ENCODE data around the gene OTULIN. TPM values are rescaled to one million over a fixed set of nuclear protein-coding genes. Genes with fewer than 3 reads are reported as not detected.

The OTULIN gene
- total and polyA plus RNA-seq, 4 donors, result 8.6 to 44.4 (median 12.1) TPM

- no peaks in the 10 kb centered on the region for H3K9me3 ChIP-seq (ENCODE audit: control insufficient read depth in 4 of 4, low read length in 3 of 4)
- 91% methylated on average over 6 of the region's 6 CpGs for WGBS
- H3K36me3 ChIP-seq (ENCODE audit: control insufficient read depth in 4 of 4, insufficient read depth in 3 of 4, low read depth in 1 of 4, low read length in 3 of 4), result peaks cover 7 to 39% (median 29%) of the 10 kb centered on the region in 4 donors
- no peak for TF ChIP-seq JUND (IDR thresholded peaks at IDR 0.05)
- TF ChIP-seq RXRA (IDR thresholded peaks at IDR 0.05), result no peak
- TF ChIP-seq HNF4A (conservative IDR thresholded peaks at IDR 0.05), result no peak
- no peak for TF ChIP-seq CTCF (IDR thresholded peaks at IDR 0.05; ENCODE audit: low read depth, low read length, missing input control)
- TF ChIP-seq YY1 (IDR thresholded peaks at IDR 0.05), result no peak
- no peak for TF ChIP-seq ATF3 (IDR thresholded peaks at IDR 0.05)
- TF ChIP-seq RAD21 (IDR thresholded peaks at IDR 0.05), result no peak
- TF ChIP-seq SP1 (IDR thresholded peaks at IDR 0.05), result no peak
- TF ChIP-seq ZBTB33 (IDR thresholded peaks at IDR 0.05), result no peak
- TF ChIP-seq TAF1 (conservative IDR thresholded peaks at IDR 0.05), result no peak
- TF ChIP-seq EGR1 (IDR thresholded peaks at IDR 0.05; ENCODE audit: low read depth in 2 of 2), result no peak
- TF ChIP-seq FOXA2 (IDR thresholded peaks at IDR 0.05), result no peak
- no peak for TF ChIP-seq HNF4G (IDR thresholded peaks at IDR 0.05)
- TF ChIP-seq REST (IDR thresholded peaks at IDR 0.05), result no peak
- no peak for TF ChIP-seq MAX (IDR thresholded peaks at IDR 0.05)
- TF ChIP-seq GABPA (IDR thresholded peaks at IDR 0.05 in 1 of 2, conservative IDR thresholded peaks at IDR 0.05 in 1 of 2), result no peak
- no peak for TF ChIP-seq NR2F2 (IDR thresholded peaks at IDR 0.05)
- no peak for TF ChIP-seq FOXA1 (IDR thresholded peaks at IDR 0.05)
- no peak for DNase-seq (ENCODE audit: low spot score)
- H3K27ac ChIP-seq (ENCODE audit: low read depth in 1 of 2, low read length in 2 of 2), result no peak overlapping the region
- peaks cover 0 to 4% (median 0%) of the 10 kb centered on the region in 4 donors for H3K4me1 ChIP-seq (ENCODE audit: control insufficient read depth in 4 of 4, insufficient read depth in 4 of 4, low read length in 3 of 4)
- no peak overlapping the region for H3K9ac ChIP-seq (ENCODE audit: low read depth in 1 of 2, low read length in 2 of 2)
- no peak overlapping the region for H3K4me3 ChIP-seq (ENCODE audit: low read depth in 1 of 3, low read length in 3 of 3)
- H3K27me3 ChIP-seq (ENCODE audit: control insufficient read depth in 4 of 4, insufficient read depth in 4 of 4, low read length in 3 of 4), result no peaks in the 10 kb centered on the region
Observed at GRCh38 chr5:14743601-14744295, 79.2 kb downstream of the OTULIN start.

All from liver (tissue), 9 donors.